ENCODE results near the gene ICOSLG.
"Not testable (repeated sequence)": the region's sequence is repeated elsewhere in the genome, so short reads cannot be mapped to it uniquely, and the experiment has no call there.

GRCh38 chr21:44202590-44203299, 38.0 kb downstream of the ICOSLG start:
- TF ChIP-seq, protein P1, sequence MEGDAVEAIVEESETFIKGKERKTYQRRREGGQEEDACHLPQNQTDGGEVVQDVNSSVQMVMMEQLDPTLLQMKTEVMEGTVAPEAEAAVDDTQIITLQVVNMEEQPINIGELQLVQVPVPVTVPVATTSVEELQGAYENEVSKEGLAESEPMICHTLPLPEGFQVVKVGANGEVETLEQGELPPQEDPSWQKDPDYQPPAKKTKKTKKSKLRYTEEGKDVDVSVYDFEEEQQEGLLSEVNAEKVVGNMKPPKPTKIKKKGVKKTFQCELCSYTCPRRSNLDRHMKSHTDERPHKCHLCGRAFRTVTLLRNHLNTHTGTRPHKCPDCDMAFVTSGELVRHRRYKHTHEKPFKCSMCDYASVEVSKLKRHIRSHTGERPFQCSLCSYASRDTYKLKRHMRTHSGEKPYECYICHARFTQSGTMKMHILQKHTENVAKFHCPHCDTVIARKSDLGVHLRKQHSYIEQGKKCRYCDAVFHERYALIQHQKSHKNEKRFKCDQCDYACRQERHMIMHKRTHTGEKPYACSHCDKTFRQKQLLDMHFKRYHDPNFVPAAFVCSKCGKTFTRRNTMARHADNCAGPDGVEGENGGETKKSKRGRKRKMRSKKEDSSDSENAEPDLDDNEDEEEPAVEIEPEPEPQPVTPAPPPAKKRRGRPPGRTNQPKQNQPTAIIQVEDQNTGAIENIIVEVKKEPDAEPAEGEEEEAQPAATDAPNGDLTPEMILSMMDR (conservative IDR thresholded peaks at IDR 0.05): not testable (repeated sequence)
- not testable (repeated sequence) for TF ChIP-seq ZFX (IDR thresholded peaks at IDR 0.05)

All from C4-2B (cell line).